HTR-8/SVneo (cell line): ENCODE measurements around the gene PGM5.

Experiments
- DNase-seq: peaks from one replicate; pipeline ENCODE4 v3.0.0; 2011; ENCODE audit warnings: low spot score, mixed read lengths; ENCODE audit not compliant: insufficient read length
- FAIRE-seq: peaks from 2 replicates; lab custom pipeline; 2011; peaks lifted over from hg19 to GRCh38; lab: Jason Lieb, UNC

PGM5 gene

DNA sequence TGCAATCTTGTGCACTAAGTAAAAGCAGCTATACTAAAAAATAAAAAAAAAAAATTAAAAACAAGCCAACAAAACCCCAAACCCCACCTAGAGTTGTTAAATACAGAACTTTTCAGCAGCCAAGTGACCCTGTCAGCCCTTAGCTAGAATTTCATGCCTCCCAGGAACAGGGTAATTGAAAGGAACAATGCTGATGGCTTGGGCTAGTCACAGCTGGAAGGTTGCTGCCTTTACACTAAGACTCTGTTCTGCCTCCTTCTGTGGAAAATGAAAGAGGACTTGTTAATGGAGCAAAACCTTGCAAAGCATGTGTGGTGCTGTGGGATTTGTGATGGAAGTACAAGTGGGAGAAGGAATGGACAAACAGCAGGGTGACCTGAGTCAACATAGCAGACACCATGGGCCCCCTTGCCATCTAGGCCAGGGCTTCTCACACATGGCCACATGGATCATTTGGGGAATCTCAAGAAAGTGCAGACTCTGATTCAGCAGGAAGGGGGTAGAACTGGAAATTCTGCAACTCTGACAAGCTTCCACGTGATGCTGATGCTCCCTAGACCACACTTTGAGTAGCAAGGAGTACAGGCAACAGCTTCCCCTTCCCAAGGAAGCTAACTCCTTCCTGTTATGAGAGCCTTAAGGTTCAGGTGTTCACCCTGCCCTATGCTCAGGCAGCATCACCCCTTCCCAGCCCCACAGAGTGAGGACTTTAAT is 199.2 kb downstream of the PGM5 start:
- no peak for DNase-seq
- no peak for FAIRE-seq

DNA sequence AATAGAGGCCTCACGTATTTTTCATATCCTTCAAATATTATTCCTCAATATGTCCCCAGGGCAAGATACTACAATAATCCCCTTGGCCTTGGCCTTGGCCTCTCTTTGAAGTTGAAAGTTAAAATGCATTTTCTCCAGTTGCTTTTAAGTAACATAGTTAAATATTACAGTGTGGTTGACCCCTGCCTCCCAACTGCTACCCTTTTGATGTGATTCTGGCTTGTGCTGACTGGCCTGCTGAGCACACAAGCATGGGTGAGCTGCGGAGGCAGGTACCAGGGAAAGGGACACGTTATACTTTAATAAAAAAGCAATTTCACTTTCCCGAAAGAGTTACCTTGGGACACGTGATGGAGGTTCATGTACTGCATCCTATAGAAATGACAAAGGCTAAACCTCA is 202.1 kb downstream of the PGM5 start:
- DNase-seq (no peak), FAIRE-seq (no peak)

DNA sequence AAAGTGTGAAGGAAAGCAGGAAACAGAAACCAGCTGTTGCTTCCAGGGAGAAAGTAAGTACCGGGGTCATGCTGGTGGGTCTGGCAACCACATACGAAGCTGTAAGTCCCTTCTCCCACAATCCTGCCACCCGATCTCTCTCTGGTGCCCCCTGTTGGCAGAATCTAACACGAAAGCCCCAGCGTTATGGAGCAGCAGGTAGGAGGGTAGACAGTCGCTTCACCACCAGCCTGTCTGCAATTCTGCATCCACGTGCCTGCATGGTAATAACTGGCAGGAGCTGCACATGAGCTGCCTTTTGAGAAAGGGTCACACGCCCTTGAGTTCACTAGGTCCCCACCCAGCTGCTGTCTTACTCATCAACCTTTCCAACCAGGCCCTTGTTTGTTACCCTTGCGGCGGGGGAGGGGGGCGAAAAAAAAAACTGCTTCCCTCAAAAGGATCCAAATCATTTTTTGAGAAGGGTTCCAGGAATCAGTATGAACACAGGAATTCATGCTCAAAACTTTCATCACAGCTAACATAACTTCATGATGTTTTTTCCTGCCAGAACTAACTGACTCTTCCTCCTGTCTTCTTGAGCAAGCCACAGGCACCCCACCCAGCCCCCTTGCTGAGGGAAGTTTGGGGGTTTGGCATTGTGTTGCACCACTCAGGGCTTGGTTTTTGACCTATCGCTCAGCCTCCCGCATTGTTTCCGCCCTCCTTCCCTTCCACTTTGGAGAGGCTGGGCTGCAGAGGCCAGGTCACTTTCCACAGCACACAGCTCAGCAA is 203.8 kb downstream of the PGM5 start:
- no peak for DNase-seq
- no peak for FAIRE-seq

DNA sequence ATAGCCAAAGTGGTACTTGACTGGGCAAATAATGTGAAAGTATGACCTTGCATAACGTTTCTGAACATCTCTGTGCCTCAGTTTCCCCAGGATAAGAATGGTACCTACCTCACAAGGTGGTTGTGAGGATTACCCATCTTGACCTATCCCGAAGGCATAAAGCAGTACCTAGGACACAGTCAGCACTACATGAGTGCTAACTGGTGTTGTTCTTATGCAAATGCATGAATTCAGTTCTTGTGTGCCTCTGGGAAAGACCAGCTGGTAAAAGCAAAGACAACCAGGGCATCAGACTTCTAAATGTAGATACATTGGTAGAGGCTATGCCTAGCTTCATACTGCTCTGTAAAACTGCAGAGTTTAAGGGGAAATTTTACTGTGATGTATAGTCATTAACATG is 206.1 kb downstream of the PGM5 start:
- no peak for FAIRE-seq
- DNase-seq: no peak

DNA sequence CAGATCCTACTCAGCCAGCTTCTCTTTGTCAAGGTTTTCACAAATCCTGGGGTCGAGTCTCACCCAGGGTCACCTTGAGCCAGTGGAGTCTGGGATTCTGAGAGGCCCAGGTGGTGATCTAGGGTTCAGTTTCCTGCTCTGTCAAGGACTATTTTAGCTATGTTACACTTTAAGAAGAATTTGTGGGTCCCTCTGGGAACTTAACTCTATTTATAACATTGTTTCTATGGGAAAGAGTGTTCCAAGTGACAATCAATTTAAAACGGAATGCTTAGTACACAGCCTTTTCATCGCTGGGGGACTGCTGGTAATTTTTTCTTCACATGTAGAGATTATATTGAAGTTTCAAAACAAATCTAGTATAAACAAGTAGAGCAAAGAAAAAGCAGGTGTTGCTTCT is 211.2 kb downstream of the PGM5 start:
- FAIRE-seq (no peak), DNase-seq (no peak)

DNA sequence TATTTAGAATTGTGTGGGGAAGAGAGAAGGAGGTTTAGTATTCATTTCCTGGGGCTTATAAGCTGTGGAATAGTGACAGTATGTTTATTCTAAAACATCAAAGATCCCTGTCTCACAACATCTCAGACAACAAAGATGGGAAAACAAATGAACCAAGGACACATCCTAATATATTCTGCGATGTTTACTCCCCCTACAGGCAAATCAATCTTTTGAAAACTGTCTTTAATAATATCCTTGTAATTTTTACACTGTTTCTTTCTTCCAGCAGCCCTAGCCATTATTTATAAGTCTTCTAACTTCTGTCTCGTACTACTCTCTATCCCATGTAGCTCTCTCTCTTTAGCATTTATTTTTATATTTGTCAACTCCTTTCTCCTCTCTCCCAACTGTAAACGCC is 217.7 kb downstream of the PGM5 start:
- no peak for DNase-seq
- FAIRE-seq: no peak

DNA sequence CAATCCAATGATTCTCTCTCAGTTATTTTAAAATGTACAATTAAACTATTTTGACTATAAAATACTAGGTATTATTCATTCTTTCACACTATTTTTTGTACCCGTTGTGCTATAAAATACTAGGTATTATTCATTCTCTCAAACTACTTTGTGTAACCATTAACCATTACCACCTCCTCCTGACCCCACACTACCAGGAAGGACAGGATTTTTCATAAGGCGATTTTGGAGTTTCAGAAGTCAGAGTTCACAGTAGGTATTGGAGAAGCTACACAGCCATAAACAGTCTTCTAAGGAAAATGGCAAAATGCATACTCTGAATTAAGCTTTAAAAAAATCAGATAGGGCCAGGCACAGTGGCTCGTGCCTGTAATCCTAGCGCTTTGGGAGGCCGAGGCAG is 219.4 kb downstream of the PGM5 start:
- FAIRE-seq (no peak), DNase-seq (no peak)

DNA sequence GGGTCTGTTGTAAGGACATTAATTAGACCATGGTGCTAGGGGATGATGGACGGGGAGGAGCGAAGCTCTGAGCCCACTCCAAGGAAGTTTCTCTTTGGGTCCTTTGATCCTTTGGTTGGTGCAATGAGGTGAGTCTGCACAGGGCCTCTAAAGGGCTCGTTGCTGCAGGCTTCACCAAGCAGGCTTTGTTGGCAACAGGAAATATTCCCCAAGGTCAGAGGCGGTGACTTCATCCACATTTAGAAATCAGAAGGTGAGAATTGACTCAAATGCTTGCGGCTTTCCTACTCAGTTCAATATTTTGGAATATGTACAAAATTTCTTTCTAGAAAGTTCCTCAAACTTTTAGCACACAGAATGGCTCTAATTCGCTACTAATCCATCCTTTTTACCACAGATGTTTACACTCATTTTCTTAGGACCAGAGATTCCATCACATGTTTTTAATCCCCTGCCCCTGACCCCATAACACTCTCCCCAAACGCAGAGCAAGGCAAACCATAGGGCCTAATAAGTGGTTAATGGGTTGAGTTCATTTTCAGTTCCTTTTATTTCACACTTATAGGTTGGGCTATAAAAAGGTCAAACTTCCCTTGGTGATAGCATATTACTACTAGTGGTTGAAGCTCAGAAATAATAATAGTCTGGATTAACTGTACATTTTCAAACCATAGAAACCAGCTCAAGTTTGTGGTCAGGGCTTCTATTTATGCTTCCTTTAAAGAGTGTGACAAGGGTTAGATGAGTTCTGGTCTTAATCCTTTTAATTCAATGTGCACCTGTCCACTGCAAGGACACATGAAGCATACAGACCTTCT is 221.6 kb downstream of the PGM5 start:
- no peak for FAIRE-seq
- no peak for DNase-seq
